Duodenal mucosa (tissue), 2 donors: ENCODE measurements around the gene SPTSSB.

Source experiments
- H3K27ac ChIP-seq: one replicate; pipeline ENCODE4 v1.7.0; 2013; ENCODE audit warnings: low read depth, low read length
- H3K27me3 ChIP-seq, 2 donors: one replicate each; pipeline ENCODE4 v1.7.0; 2013; ENCODE audit warnings: low read length in 2 of 2, control low read depth in 1 of 2; ENCODE audit not compliant: insufficient read depth in 2 of 2, control insufficient read depth in 1 of 2
- H3K36me3 ChIP-seq, 2 donors: one replicate each; pipeline ENCODE4 v1.7.0; 2013; ENCODE audit warnings: low read length in 2 of 2, control low read depth in 1 of 2; ENCODE audit not compliant: insufficient read depth in 2 of 2, control insufficient read depth in 1 of 2
- H3K4me1 ChIP-seq, 2 donors: one replicate each; pipeline ENCODE4 v1.7.0; 2013; ENCODE audit warnings: low read length in 2 of 2, control low read depth in 1 of 2; ENCODE audit not compliant: insufficient read depth in 2 of 2, control insufficient read depth in 1 of 2
- H3K4me3 ChIP-seq, 2 donors: one replicate each; pipeline ENCODE4 v1.7.0; 2013; ENCODE audit warnings: low read length in 2 of 2, low read depth in 1 of 2
- H3K9ac ChIP-seq, 2 donors: one replicate each; pipeline ENCODE4 v1.7.0; 2013; ENCODE audit warnings: low read length in 2 of 2, low read depth in 1 of 2
- H3K9me3 ChIP-seq, 2 donors: one replicate each; pipeline ENCODE4 v1.7.0; 2013; ENCODE audit warnings: low read length in 2 of 2, control low read depth in 1 of 2; ENCODE audit not compliant: control insufficient read depth in 1 of 2

Gene SPTSSB

GRCh38 chr3:161392853-161393252, 21.5 kb upstream of the SPTSSB start:
- Histone ChIP-seq H3K4me1 (no peaks in the 10 kb centered on the region), H3K36me3 (no peaks in the 10 kb centered on the region), H3K9me3 (no peaks in the 10 kb centered on the region), H3K4me3 (no peak overlapping the region), H3K9ac (no peak overlapping the region), H3K27ac (no peak overlapping the region), H3K27me3 (peaks cover 0 to 5% of the 10 kb centered on the region in 2 donors)

- Histone ChIP-seq H3K9me3 (no peaks in the 10 kb centered on the region), H3K9ac (no peak overlapping the region), H3K4me1 (no peaks in the 10 kb centered on the region), H3K27ac (no peak overlapping the region), H3K27me3 (peaks cover 0 to 5% of the 10 kb centered on the region in 2 donors), H3K36me3 (no peaks in the 10 kb centered on the region), H3K4me3 (no peak overlapping the region)
These were observed 18.9 kb upstream of the SPTSSB start for GRCh38 chr3:161390200-161390599.

- Histone ChIP-seq H3K36me3 (no peaks in the 10 kb centered on the region), H3K9ac (no peak overlapping the region), H3K4me1 (no peaks in the 10 kb centered on the region), H3K9me3 (no peaks in the 10 kb centered on the region), H3K27ac (no peak overlapping the region), H3K4me3 (no peak overlapping the region), H3K27me3 (peaks cover 0 to 5% of the 10 kb centered on the region in 2 donors)
These were observed 18.2 kb upstream of the SPTSSB start for GRCh38 chr3:161389445-161390035.

- peaks cover 0 to 5% of the 10 kb centered on the region in 2 donors for H3K27me3 ChIP-seq
- H3K9ac ChIP-seq, result no peak overlapping the region
- no peak overlapping the region for H3K4me3 ChIP-seq
- no peaks in the 10 kb centered on the region for H3K36me3 ChIP-seq
- no peaks in the 10 kb centered on the region for H3K4me1 ChIP-seq
- no peaks in the 10 kb centered on the region for H3K9me3 ChIP-seq
- H3K27ac ChIP-seq, result no peak overlapping the region
These were observed 17.5 kb upstream of the SPTSSB start for GRCh38 chr3:161388855-161389254.

- Histone ChIP-seq H3K9ac (no peak overlapping the region), H3K9me3 (no peaks in the 10 kb centered on the region), H3K27ac (no peak overlapping the region), H3K4me3 (no peak overlapping the region), H3K36me3 (no peaks in the 10 kb centered on the region), H3K4me1 (no peaks in the 10 kb centered on the region), H3K27me3 (no peaks in the 10 kb centered on the region)
These were observed 15.9 kb upstream of the SPTSSB start for GRCh38 chr3:161386991-161387770.

GRCh38 chr3:161372321-161373260, 1.3 kb upstream of the SPTSSB start:
- H3K36me3 ChIP-seq, result no peaks in the 10 kb centered on the region
- no peaks in the 10 kb centered on the region for H3K9me3 ChIP-seq
- peaks cover 29 to 37% of the 10 kb centered on the region in 2 donors for H3K27me3 ChIP-seq
- H3K4me1 ChIP-seq, result peaks cover 11 to 19% of the 10 kb centered on the region in 2 donors
- H3K9ac ChIP-seq, result no peak overlapping the region
- H3K4me3 ChIP-seq, result peak overlapping the region; percentile 43 to 65
- H3K27ac ChIP-seq, result no peak overlapping the region

GRCh38 chr3:161369531-161369930, 1.8 kb downstream of the SPTSSB start:
- peaks cover 29 to 45% of the 10 kb centered on the region in 2 donors for H3K27me3 ChIP-seq

GRCh38 chr3:161366094-161366493, 5.2 kb downstream of the SPTSSB start:
- H3K4me3 ChIP-seq, result no peak overlapping the region
- no peaks in the 10 kb centered on the region for H3K9me3 ChIP-seq
- H3K27me3 ChIP-seq, result peaks cover 4 to 23% of the 10 kb centered on the region in 2 donors
- H3K27ac ChIP-seq, result no peak overlapping the region
- H3K4me1 ChIP-seq, result no peaks in the 10 kb centered on the region
- H3K36me3 ChIP-seq, result no peaks in the 10 kb centered on the region
- no peak overlapping the region for H3K9ac ChIP-seq

More at GRCh38 chr3:161369531-161369930, 1.8 kb downstream of the SPTSSB start:
- Histone ChIP-seq H3K4me1 (peaks cover 11 to 19% of the 10 kb centered on the region in 2 donors), H3K27ac (no peak overlapping the region), H3K9me3 (no peaks in the 10 kb centered on the region), H3K4me3 (no peak overlapping the region), H3K9ac (no peak overlapping the region), H3K36me3 (no peaks in the 10 kb centered on the region)

GRCh38 chr3:161358488-161358887, 12.8 kb downstream of the SPTSSB start:
- Histone ChIP-seq H3K27ac (no peak overlapping the region), H3K9ac (no peak overlapping the region), H3K4me1 (no peaks in the 10 kb centered on the region), H3K36me3 (no peaks in the 10 kb centered on the region), H3K4me3 (no peak overlapping the region), H3K9me3 (no peaks in the 10 kb centered on the region), H3K27me3 (no peaks in the 10 kb centered on the region)

- Histone ChIP-seq H3K9ac (no peak overlapping the region), H3K4me1 (no peaks in the 10 kb centered on the region), H3K27me3 (no peaks in the 10 kb centered on the region), H3K27ac (no peak overlapping the region), H3K36me3 (no peaks in the 10 kb centered on the region), H3K9me3 (no peaks in the 10 kb centered on the region), H3K4me3 (no peak overlapping the region)
These were observed 15.0 kb downstream of the SPTSSB start for GRCh38 chr3:161356287-161356686.
